Measurements from ENCODE around the gene ELF1. TPM values are rescaled to one million over a fixed set of nuclear protein-coding genes. Genes with fewer than 3 reads are reported as not detected.

Gene ELF1
- total RNA-seq, 2 donors from 2014 or later: 72.2 to 120 TPM

- no peak for DNase-seq
- Histone ChIP-seq H3K9ac (ENCODE audit: low read depth in 2 of 2, low read length in 2 of 2) (no peak overlapping the region), H3K27ac (no peak overlapping the region), H3K4me3 (no peak overlapping the region), H3K4me1 (peaks cover 17% of the 10 kb centered on the region), H3K36me3 (no peaks in the 10 kb centered on the region), H3K27me3 (no peaks in the 10 kb centered on the region), H3K9me3 (no peaks in the 10 kb centered on the region)
- intact Hi-C loops (cut with DNase I): loop anchor here (10.0 kb wide), 1 partner anchor 55 kb away; no protein-coding TSS in a partner anchor
- TF ChIP-seq CTCF (IDR thresholded peaks at IDR 0.05): no peak
Measured at GRCh38 chr13:40999416-40999815, 19.7 kb downstream of the ELF1 start.

- Histone ChIP-seq H3K27ac (no peak overlapping the region), H3K4me3 (no peak overlapping the region), H3K9me3 (no peaks in the 10 kb centered on the region), H3K9ac (ENCODE audit: low read depth in 2 of 2, low read length in 2 of 2) (no peak overlapping the region), H3K36me3 (no peaks in the 10 kb centered on the region), H3K4me1 (peaks cover 14% of the 10 kb centered on the region), H3K27me3 (no peaks in the 10 kb centered on the region)
- no peak for DNase-seq
- intact Hi-C loops (cut with DNase I): loop anchor here (10.0 kb wide), 1 partner anchor 58 kb away; no protein-coding TSS in a partner anchor
- TF ChIP-seq CTCF (IDR thresholded peaks at IDR 0.05): no peak
Measured at GRCh38 chr13:40996426-40997092, 22.6 kb downstream of the ELF1 start.

GRCh38 chr13:40995997-40996396 is 23.1 kb downstream of the ELF1 start:
- Histone ChIP-seq H3K36me3 (no peaks in the 10 kb centered on the region), H3K27ac (no peak overlapping the region), H3K4me1 (peaks cover 14% of the 10 kb centered on the region), H3K4me3 (no peak overlapping the region), H3K9ac (ENCODE audit: low read depth in 2 of 2, low read length in 2 of 2) (no peak overlapping the region), H3K27me3 (no peaks in the 10 kb centered on the region), H3K9me3 (no peaks in the 10 kb centered on the region)
- intact Hi-C loops (cut with DNase I): loop anchor here (10.0 kb wide), 1 partner anchor 59 kb away; no protein-coding TSS in a partner anchor
- DNase-seq: no peak
- TF ChIP-seq CTCF (IDR thresholded peaks at IDR 0.05): no peak

- no peaks in the 10 kb centered on the region for H3K27me3 ChIP-seq
- no peaks in the 10 kb centered on the region for H3K9me3 ChIP-seq
- no peak for DNase-seq
- peaks cover 14% of the 10 kb centered on the region for H3K4me1 ChIP-seq
- peak overlapping the region; percentile 51 for H3K27ac ChIP-seq
- no peak for TF ChIP-seq CTCF (IDR thresholded peaks at IDR 0.05)
- H3K9ac ChIP-seq (ENCODE audit: low read depth in 2 of 2, low read length in 2 of 2): peak overlapping the region in 1 of 2 donors; percentile 43
- no peak overlapping the region for H3K4me3 ChIP-seq
- intact Hi-C loops (cut with DNase I): loop anchor here (10.0 kb wide), 1 partner anchor 60 kb away; no protein-coding TSS in a partner anchor
- no peaks in the 10 kb centered on the region for H3K36me3 ChIP-seq
Measured at GRCh38 chr13:40994581-40995230, 24.4 kb downstream of the ELF1 start.

GRCh38 chr13:40993987-40994386 is 25.1 kb downstream of the ELF1 start:
- Histone ChIP-seq H3K36me3 (no peaks in the 10 kb centered on the region), H3K4me3 (no peak overlapping the region), H3K9ac (ENCODE audit: low read depth in 2 of 2, low read length in 2 of 2) (peak overlapping the region in 1 of 2 donors; percentile 43), H3K4me1 (peaks cover 13% of the 10 kb centered on the region), H3K27me3 (no peaks in the 10 kb centered on the region), H3K27ac (peak overlapping the region; percentile 51), H3K9me3 (no peaks in the 10 kb centered on the region)
- DNase-seq: peak; percentile 73
- no peak for TF ChIP-seq CTCF (IDR thresholded peaks at IDR 0.05)
- intact Hi-C loops (cut with DNase I): loop anchor here (10.0 kb wide), 1 partner anchor 61 kb away; no protein-coding TSS in a partner anchor
